ENCODE measurements around the gene ADH4.
"Not testable (repeated sequence)": the region's sequence is repeated elsewhere in the genome, so short reads cannot be mapped to it uniquely, and the experiment has no call there.

Gene ADH4

DNA sequence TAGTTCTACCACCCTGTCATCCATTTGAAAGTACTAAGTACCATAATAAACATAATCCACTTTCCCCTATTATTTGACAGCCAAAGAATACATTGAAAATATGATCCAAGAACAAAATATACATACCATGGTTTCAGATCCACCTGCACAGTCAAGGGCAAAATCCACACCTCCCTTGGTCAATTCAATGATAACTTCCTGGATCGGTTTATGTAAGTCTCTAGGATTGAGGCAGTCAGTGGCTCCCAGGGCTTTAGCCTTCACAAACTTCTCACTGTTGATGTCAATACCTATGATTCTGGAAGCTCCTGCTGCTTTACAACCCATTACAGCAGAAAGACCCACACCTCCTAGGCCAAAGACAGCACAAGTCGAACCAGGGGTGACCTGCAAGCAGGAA, 12.7 kb downstream of the ADH4 start:
- no peak for DNase-seq

DNA sequence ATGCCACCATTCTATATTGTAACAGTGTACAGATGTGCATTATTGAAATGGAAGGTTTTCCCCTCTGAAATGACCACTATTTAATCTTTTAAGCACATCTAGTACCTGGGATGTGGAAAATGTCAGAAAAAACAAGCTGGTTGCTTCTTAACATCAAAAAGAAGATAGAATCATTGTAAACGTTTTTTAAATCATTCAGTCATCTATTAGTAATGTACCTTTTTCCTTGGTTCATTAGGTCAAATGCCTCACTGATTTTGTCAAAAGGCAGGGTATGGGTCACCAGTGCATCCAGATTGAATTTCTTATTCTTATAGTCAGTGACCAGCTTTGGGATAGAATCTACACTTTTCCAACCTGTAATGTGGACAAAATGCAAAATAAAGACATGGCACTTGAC, 17.7 kb downstream of the ADH4 start:
- no peak for DNase-seq

GRCh38 chr4:99121008-99121407, 23.1 kb downstream of the ADH4 start:
- DNase-seq = no peak

GRCh38 chr4:99120501-99120900, 23.6 kb downstream of the ADH4 start:
- DNase-seq = no peak

- no peak for DNase-seq
Observed at GRCh38 chr4:99117876-99118693, 26.0 kb downstream of the ADH4 start.

GRCh38 chr4:99117122-99117841, 26.8 kb downstream of the ADH4 start:
- not testable (repeated sequence) for DNase-seq

- DNase-seq = not testable (repeated sequence)
Observed at GRCh38 chr4:99109286-99109685, 34.8 kb downstream of the ADH4 start.

GRCh38 chr4:99104153-99104552, 39.9 kb downstream of the ADH4 start:
- no peak for DNase-seq

GRCh38 chr4:99103166-99103565, 40.9 kb downstream of the ADH4 start:
- no peak for DNase-seq

GRCh38 chr4:99102634-99103033, 41.5 kb downstream of the ADH4 start:
- DNase-seq = no peak

- no peak for DNase-seq
Observed at GRCh38 chr4:99100876-99101275, 43.2 kb downstream of the ADH4 start.

DNA sequence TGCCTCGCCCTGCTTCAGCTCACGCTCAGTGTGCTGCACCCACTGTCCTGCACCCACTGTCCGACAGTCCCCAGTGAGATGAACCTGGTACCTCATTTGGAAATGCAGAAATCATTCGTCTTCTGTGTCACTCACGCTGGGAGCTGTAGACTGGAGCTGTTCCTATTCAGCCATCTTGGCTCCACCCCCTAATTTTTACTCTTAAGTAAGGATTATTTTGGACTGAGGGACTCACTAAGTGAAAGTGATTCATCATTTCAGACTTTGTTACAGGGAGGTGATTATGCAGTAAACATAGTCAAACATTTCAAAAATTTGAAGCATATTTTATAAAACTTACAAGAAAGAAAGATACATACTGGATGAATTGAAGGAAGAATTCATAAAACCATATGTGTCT, 44.3 kb downstream of the ADH4 start:
- not testable (repeated sequence) for DNase-seq

GRCh38 chr4:99099311-99099710, 44.8 kb downstream of the ADH4 start:
- DNase-seq = no peak

- not testable (repeated sequence) for DNase-seq
Observed at GRCh38 chr4:99091841-99092240, 52.3 kb downstream of the ADH4 start.

- no peak for DNase-seq
Observed at GRCh38 chr4:99091216-99091575, 52.9 kb downstream of the ADH4 start.

DNA sequence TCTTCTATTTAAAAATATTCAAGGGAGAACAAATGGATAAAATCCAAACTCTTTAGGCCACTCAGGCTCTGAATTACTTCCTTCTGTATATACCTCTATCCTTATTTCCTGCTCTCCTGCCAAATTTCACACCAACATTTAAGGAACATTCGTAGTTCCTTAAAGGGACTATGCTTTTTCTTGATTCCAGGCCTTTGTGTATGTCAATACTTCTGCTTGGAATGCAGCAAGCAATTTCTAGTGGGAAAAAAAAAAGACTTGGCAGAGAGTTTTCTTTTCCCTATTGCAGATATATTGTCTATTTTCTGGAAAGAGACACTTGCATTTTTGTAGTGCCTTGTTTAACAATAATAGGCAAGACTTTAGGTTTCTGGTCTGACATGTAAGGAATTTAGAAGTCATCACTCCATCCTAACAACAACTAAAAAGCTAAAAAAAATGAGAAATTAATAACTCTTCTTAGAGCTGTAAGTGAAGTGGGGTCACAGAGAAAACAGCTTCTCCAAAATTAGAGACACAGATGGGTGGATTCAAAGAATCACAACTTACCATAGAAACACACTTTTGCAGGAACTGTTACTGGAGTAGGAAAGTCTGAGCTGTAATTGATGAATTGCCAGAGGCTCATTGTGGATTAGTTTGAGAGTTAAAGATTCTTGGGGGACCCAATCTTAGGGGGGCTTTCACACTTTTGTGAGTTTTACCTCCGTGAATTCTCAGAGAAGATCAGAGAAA, 53.4 kb downstream of the ADH4 start:
- no peak for DNase-seq

DNA sequence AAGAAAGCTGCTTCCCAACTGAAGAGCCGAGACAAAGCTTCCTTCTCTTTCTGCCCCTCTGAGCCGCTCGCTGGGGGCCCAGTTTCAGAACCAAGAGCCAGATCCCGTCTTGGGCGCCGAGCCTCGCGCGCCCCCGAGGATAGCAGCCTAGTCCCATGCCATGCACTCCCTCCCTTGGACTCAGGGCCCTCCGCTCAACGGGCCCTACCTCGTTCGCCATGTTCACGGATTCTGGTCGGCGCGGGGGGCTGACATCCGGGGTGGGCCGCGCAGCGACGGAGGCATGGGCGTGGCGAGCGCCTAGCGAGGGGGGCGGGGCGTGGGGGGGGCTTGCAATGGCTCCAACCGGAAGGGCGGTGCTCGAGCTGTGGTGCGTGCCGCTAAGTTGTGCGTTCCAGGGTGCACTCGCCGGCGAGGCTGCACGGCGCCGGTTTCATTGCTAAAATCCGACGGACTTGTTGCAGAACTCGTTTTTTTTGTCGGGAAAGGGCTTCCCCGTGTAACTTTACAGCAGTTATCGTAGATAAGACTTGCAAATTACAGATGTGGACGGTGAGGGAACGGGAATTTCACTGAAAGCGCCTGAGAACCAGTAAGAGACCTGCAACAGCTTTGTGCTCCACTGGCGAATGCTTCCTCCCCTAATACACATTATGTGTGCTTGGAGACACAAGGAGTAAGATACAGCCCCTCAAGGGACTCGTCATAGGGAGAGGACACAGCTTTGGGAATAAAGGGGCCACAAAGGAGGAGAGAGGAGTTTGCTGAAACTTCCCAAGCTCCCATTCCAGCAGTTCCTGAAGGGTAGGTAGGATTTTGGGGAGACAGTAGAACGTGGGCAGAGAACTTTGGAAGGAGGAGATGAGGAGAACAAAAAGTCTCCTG, 55.4 kb downstream of the ADH4 start, which contains the start of gene ADH5:
ADH5 (minus strand) TSS at position 308 of the 885 bp plus-strand sequence; CDS start at position 220, 88 bp downstream.
- peak; percentile 95 for DNase-seq

DNA sequence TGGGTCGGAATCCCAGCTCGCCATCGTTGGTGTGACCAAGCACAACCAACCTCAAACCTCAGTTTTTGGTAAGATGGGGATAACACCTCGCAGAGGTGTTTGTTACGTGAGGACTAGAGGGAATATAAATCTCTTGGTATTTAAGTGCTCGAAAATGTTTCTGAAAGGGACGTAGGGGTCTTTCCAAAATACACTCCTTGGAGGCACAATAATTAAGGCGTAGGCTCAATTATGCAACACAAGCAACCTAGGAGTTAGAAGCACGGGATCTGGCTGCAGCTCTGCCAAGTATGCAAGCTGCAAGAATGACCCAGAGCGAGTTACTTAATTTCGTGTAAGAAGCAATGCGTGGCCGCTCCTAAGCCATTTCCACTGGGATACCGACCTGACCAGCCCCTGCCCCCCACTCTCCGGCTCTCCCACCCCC, 56.1 kb downstream of the ADH4 start:
- DNase-seq = no peak

DNA sequence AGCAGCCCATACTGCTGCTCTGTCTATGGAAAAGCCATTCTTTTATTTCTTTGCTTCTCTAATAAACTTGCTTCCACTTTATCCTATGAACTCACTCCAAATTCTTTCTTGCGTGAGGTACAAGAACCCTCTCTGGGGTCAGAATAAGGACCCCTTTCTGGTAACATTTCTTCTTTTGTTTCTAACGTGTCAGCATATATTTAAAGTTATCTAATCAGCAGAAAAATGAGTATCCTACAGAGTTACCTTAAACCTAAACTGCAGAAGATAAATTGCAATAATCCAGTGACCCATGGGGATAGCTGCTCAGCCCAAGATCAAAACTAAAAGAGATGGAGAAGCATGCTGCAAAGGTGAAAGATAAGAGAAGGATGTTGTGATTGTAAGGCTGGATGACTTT, 59.5 kb downstream of the ADH4 start:
- no peak for DNase-seq

DNA sequence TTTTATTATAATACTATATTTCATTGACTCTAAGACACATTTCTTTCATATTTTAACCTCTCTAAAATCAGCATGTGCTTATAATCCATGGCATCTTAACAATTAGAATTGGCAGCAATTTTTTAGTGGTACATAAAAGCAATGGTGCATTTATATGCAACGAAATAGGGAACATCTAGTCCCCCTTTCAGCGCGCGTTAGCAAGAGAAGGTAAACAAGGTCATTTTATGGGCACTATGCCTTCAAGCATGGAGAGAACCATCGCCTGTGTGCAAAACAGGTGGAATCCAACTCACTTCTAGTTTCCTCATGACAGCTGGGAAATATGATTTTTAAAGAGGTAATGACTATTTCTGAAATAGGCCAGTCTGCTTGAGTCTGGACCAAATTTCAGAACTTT, 61.9 kb downstream of the ADH4 start:
- no peak for DNase-seq

DNA sequence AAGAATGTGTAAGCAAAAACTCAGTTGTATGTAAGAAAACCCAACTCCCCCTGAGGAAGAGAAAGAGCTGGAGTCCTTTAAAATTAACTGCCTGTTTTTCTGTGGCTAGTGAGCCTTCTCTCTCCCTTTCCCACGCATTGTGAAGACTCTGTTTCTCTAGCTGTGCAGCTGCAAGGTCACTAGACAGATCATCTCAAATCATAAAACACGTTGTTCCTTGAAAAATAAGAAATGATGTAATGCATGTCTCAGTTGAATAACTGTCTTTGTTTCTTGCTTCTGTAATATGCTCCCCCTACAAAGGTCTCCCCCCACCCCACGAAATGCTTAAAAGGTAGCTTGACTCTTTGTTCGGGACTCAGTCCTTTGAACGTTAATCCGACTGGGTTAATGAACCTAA, 63.2 kb downstream of the ADH4 start:
- DNase-seq = not testable (repeated sequence)

GRCh38 chr4:99079625-99080295, 64.3 kb downstream of the ADH4 start:
- DNase-seq = no peak
